Psoas muscle (tissue), 8 donors: ENCODE measurements around the gene YIPF2. TPM values are rescaled to one million over a fixed set of nuclear protein-coding genes. Genes with fewer than 3 reads are reported as not detected.

ENCODE experiments used
- ATAC-seq, 4 donors: fragments of 200-7000 bp; cut with Tn5 transposase; one replicate each; pipeline ENCODE4 v1.9.1; 2020; ENCODE audit warnings: moderate library complexity in 3 of 4, mild to moderate bottlenecking in 2 of 4
- DNase-seq, 2 donors: peaks; one replicate each; pipeline ENCODE4 v3.0.0-alpha.2; 2020
- H3K27ac ChIP-seq: fragments of 200-600 bp; one replicate; pipeline ENCODE4 v1.8.0; 2022
- H3K27me3 ChIP-seq, 3 donors: fragments of 200-600 bp in 1 of 3; one replicate each; pipeline versions ENCODE4 v1.6.1 to v1.8.0; 2013 to 2022; ENCODE audit warnings: low read length in 2 of 3, mild to moderate bottlenecking in 2 of 3, moderate library complexity in 1 of 3; ENCODE audit not compliant: insufficient read depth in 3 of 3
- H3K36me3 ChIP-seq, 2 donors: fragments of 200-600 bp in 1 of 2; one replicate each; pipeline versions ENCODE4 v1.6.1 to v1.8.0; 2013 to 2022; ENCODE audit warnings: low read depth in 1 of 2, mild to moderate bottlenecking in 1 of 2, moderate library complexity in 1 of 2; ENCODE audit not compliant: insufficient read depth in 1 of 2
- H3K4me1 ChIP-seq: fragments of 200-600 bp; one replicate; pipeline ENCODE4 v1.8.0; 2022
- H3K4me3 ChIP-seq: fragments of 200-600 bp; one replicate; pipeline ENCODE4 v1.8.0; 2022; ENCODE audit warnings: mild to moderate bottlenecking
- H3K9me3 ChIP-seq: fragments of 200-600 bp; one replicate; pipeline ENCODE4 v1.8.0; 2022
- CTCF ChIP-seq: fragments of 200-600 bp; IDR thresholded peaks from one replicate; pipeline ENCODE4 v1.8.0; 2022; ENCODE audit warnings: antibody characterized with exemption
- WGBS, 3 donors: extraction: QIAGEN DNeasy Blood & Tissue Kit; methylation state at CpG; one replicate each; pipeline versions ENCODE4 v1.1.6 to v1.1.7; 2013; 5-methylcytosine and 5-hydroxymethylcytosine counted together
- intact Hi-C, 2 donors: fragments of 100-400 bp; cut with DNase I; formaldehyde crosslinking; loops; one replicate each; pipeline versions ENCODE4 v1.11.0 to v1.14.2; 2022
- polyA plus RNA-seq, 3 donors: library from polyadenylated mRNA; stranded (reverse); fragments of 200-250 nt; gene quantifications; one replicate each; pipeline ENCODE4 v1.2.3, GENCODE V29; 2013
- total RNA-seq, 4 donors: library from RNA; stranded (reverse); fragmentation: NEBNext Ultra II Directional in 2 of 4; extraction: Animal tissue kit (Norgen Biotek cat#: 25700) in 2 of 4; gene quantifications; one replicate each; pipeline versions ENCODE4 v1.2.1 to v1.2.4, GENCODE V29; 2021 to 2023
- donor health status: healthy with polysubstance abuse.
- donor health status: DM: no; HTN: no; CAD: no; lungs with moderate emphysema.
- donor health status: Bipolar disorder and iron deficiency.
- donor health status: healthy.
- donor health status: DM: yes; HTN: yes; CAD: no.
- donor health status: DM: no; HTN: no; CAD: no.
- donor health status: DM: no; HTN: no; CAD: no.
- donor health status: DM: yes; HTN: yes; CAD: no.

The YIPF2 gene
- total and polyA plus RNA-seq, 7 donors, result 12.1 to 18.5 (median 16.9) TPM

- intact Hi-C loops, result loop anchor here in 1 of 2 donors (5.0 kb wide), 1 partner anchor 1434 kb away; the partner anchor contains the start of gene ZNF426
- H3K4me1 ChIP-seq, result peaks cover 17% of the 10 kb centered on the region
- 84 to 96% (median 85%) methylated on average over 8 of the region's 8 CpGs for WGBS, 3 donors
- H3K36me3 ChIP-seq, result no peaks in the 10 kb centered on the region
- no peak overlapping the region for H3K27ac ChIP-seq
- no peaks in the 10 kb centered on the region for H3K9me3 ChIP-seq
- H3K27me3 ChIP-seq, result no peaks in the 10 kb centered on the region
- ATAC-seq, result peak in 1 of 4 donors; percentile 22
- DNase-seq, result no peak
- TF ChIP-seq CTCF, result no peak
- no peak overlapping the region for H3K4me3 ChIP-seq
Observed at GRCh38 chr19:10971107-10971726, 42.8 kb upstream of the YIPF2 start.

GRCh38 chr19:10968527-10969135, 40.2 kb upstream of the YIPF2 start:
- DNase-seq, result no peak
- WGBS, 3 donors, result 55 to 62% (median 57%) methylated on average over 10 of the region's 10 CpGs
- Histone ChIP-seq H3K27me3 (no peaks in the 10 kb centered on the region), H3K27ac (peak overlapping the region; percentile 5), H3K36me3 (no peaks in the 10 kb centered on the region), H3K9me3 (no peaks in the 10 kb centered on the region), H3K4me1 (peaks cover 20% of the 10 kb centered on the region), H3K4me3 (no peak overlapping the region)
- no peak for TF ChIP-seq CTCF
- no peak for ATAC-seq
- intact Hi-C loops, result no loop called here

GRCh38 chr19:10966809-10967208, 38.4 kb upstream of the YIPF2 start:
- Histone ChIP-seq H3K36me3 (no peaks in the 10 kb centered on the region), H3K27ac (no peak overlapping the region), H3K4me3 (no peak overlapping the region), H3K27me3 (no peaks in the 10 kb centered on the region), H3K9me3 (no peaks in the 10 kb centered on the region), H3K4me1 (peaks cover 32% of the 10 kb centered on the region)
- DNase-seq (no peak), ATAC-seq (no peak)
- intact Hi-C loops, result no loop called here
- 81 to 91% (median 84%) methylated on average over 8 of the region's 8 CpGs for WGBS, 3 donors
- no peak for TF ChIP-seq CTCF

DNA sequence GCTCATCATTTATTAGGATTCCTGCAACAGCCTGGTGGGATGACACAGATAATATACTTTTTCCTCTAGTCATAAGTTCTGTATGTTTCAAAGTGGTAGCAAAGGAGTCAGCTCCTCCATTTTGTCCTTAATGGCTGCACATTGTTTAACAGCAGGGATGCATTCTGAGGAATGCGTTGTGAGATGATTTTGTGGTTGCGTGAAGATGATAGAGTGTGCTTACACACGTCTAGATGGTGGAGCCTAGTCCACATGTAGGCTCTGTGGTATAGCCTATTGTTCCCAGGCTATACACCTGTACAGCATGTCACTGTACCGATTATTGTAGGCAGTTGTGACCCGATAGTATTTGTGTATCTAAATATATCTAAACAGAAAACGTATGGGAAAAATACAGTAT, 37.0 kb upstream of the YIPF2 start:
- no peak for ATAC-seq
- Histone ChIP-seq H3K4me3 (no peak overlapping the region), H3K4me1 (peaks cover 34% of the 10 kb centered on the region), H3K36me3 (no peaks in the 10 kb centered on the region), H3K9me3 (no peaks in the 10 kb centered on the region), H3K27ac (peak overlapping the region; percentile 9), H3K27me3 (no peaks in the 10 kb centered on the region)
- WGBS, 3 donors, result 52 to 65% (median 53%) methylated on average over 6 of the region's 6 CpGs
- intact Hi-C loops, result no loop called here
- DNase-seq, result no peak
- TF ChIP-seq CTCF, result no peak
